Measurements from ENCODE around the gene ZNF19.

ZNF19 gene

GRCh38 chr16:71440669-71441347, 48.3 kb downstream of the ZNF19 start:
- no peak for DNase-seq

GRCh38 chr16:71439523-71439922, 49.6 kb downstream of the ZNF19 start:
- DNase-seq, result no peak

- DNase-seq, result no peak
Measured at GRCh38 chr16:71436473-71436872, 52.7 kb downstream of the ZNF19 start.

GRCh38 chr16:71432906-71433305, 56.2 kb downstream of the ZNF19 start:
- no peak for DNase-seq

- DNase-seq, result no peak
Measured at GRCh38 chr16:71431991-71432390, 57.1 kb downstream of the ZNF19 start.

- no peak for DNase-seq
Measured at GRCh38 chr16:71431176-71431575, 57.9 kb downstream of the ZNF19 start.

- DNase-seq, result no peak
Measured at GRCh38 chr16:71430744-71431143, 58.4 kb downstream of the ZNF19 start.

- no peak for DNase-seq
Measured at GRCh38 chr16:71429581-71429980, 59.5 kb downstream of the ZNF19 start.

GRCh38 chr16:71428883-71429282, 60.2 kb downstream of the ZNF19 start:
- no peak for DNase-seq

GRCh38 chr16:71428385-71428784, 60.7 kb downstream of the ZNF19 start:
- DNase-seq, result no peak

GRCh38 chr16:71426880-71427615, 62.1 kb downstream of the ZNF19 start:
- DNase-seq, result no peak

- DNase-seq, result no peak
Measured at GRCh38 chr16:71426069-71426879, 62.9 kb downstream of the ZNF19 start.

- DNase-seq, result no peak
Measured at GRCh38 chr16:71425746-71426068, 63.4 kb downstream of the ZNF19 start.

GRCh38 chr16:71424626-71425025, 64.5 kb downstream of the ZNF19 start:
- DNase-seq, result no peak

GRCh38 chr16:71423865-71424264, 65.3 kb downstream of the ZNF19 start:
- no peak for DNase-seq
